Midbrain (tissue), 1 donor: ENCODE measurements around the gene IL37.
A peak's percentile ranks its signal among the peaks of the same experiment; 100 is the strongest.

Experiments
- DNase-seq: peaks from one replicate; lab custom pipeline; 2025; lab: John Stamatoyannopoulos, UW

Gene IL37, protein sequence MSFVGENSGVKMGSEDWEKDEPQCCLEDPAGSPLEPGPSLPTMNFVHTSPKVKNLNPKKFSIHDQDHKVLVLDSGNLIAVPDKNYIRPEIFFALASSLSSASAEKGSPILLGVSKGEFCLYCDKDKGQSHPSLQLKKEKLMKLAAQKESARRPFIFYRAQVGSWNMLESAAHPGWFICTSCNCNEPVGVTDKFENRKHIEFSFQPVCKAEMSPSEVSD

DNA sequence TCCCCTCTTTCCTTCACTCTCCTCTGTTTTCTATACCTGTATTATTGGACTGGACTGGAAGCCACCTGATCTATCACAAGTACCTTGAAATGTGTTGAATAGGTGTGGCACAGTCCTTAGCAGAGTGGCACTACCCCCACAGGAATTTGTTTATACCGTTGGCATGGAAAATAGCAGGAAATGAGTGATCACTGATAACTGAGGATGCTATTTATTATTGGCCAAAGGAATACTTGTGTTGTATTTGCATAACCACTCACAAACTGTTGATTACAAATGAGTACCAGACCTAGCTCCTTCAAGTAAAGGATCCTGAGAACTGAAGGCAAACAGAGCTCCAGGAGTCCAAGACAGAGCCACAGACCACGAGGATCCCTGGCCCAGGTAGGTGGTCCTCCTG lies at the start of gene IL37:
TSS of gene IL37 (plus strand) at position 301 of the 400 bp plus-strand sequence. CDS start 1,848 bp downstream, outside the sequence.
- DNase-seq = no peak

DNA sequence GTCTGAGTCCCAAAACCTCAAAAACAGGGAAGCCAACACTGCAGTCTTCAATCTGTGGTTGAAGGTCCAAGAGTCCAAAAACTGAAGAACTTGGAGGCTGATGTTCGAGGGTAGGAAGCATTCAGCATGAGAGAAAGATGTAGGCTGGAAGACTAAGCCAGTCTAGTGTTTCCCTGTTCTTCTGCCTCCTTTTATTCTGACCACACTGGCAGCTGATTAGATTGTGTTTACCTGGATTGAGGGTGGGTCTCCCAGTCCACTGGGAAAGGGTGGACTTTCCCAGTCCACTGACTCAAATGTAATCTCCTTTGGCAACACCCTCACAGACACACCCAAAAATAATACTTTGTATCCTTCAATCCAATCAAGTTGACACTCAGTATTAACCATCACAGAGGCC lies 46.9 kb upstream of the IL37 start:
- no peak for DNase-seq

DNA sequence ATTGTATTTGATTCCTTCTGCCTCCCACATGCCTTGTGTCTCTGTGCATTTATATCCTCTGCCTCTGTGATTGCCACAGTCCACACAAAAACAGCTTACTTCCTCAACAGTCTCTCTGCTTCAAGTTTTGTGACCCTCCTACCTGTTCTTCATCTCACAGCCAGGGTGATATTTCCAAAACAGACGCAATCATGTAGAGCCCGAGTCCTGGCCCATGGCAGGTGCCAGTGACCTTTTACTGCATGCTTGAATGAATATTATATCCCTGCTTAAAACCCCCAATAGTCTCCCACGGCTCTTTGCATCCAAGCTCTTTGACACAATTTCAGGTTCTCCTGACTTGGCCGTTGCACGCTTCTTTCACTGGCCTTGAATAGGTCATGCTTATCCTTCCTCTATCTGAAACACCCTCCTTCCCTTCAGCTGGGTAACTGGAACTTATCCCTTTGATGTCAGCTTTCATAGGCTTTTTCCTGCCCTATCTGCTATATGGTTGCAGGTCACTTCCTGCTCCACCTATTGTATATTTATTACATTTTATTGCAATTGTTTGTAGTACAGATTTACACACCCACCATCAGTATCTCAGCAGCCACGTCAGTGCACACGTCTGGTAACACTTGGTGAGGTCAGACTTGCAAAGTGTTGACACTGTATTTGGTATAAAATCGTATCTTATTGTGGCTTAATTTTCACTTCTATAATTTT lies 44.7 kb upstream of the IL37 start:
- DNase-seq = no peak

DNA sequence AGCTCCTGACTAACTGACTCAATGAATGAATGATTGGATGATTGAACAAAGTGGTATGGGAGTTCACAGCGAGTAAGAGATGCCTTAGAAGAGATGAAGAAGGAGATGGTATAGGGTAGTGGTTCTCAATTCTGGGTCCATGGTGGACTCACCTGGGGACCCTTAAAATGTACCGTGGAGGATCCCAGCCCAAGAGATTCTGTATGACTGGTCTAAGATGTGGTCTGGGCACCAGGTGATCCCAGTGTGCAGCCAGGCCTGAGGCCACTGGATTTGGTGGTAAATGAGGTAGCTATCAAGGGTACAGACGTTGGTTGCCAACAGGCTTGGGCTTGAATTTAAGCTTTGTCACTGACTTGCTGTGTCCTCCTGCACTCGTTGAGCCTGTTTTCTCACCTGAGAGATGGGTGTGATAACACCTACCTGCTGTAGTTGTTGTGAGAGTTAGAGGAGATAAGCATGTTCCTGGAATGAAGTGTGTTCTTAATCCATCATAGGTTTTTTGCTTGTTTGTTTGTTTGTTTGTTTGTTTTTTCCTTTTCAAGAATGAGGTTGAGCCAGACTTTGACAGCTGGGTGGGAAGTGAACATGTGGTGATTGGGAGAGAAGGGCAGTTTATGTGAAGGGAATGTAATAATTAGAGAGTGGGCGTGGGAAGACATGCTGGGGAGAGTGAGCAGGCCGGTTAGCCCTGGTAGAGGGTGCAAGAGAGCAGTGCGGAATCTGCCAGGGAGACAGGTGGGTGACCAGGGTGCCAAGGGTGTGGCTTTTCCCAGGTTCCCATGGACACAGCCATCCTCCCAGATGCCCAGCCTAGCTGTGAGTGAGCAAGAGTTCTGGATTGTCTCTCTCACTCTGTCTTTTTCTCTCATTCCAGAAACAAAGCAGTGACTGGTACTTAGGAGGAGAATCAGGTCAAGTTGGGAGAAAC lies 43.0 kb upstream of the IL37 start:
- no peak for DNase-seq

DNA sequence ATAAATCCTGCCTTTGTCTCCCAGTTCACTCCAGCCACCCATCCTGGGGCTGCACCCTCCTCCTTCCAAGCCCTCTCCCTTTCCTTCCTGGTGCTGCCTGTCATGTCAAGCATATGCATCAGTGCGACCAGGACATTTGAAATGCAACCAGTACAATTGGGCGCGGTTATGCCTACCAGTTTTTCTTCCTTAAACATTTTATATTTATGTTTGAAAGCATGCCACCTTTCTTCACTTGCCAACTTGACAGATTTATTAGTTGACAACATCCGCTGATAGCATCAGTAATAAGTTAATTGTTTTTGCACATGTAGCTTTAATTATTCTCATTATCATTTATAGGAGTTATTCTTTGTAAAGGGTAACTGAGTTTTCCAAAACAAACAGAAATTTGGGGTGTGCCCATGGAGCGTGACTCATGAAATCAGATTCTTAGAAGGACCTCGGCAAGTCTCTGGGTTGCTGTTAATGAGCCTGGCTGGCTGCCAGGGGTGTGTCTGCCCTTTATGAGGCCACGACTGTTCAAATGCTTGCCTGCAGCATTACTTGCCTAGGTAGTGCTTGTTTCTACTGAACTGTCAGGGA lies 41.6 kb upstream of the IL37 start:
- no peak for DNase-seq

DNA sequence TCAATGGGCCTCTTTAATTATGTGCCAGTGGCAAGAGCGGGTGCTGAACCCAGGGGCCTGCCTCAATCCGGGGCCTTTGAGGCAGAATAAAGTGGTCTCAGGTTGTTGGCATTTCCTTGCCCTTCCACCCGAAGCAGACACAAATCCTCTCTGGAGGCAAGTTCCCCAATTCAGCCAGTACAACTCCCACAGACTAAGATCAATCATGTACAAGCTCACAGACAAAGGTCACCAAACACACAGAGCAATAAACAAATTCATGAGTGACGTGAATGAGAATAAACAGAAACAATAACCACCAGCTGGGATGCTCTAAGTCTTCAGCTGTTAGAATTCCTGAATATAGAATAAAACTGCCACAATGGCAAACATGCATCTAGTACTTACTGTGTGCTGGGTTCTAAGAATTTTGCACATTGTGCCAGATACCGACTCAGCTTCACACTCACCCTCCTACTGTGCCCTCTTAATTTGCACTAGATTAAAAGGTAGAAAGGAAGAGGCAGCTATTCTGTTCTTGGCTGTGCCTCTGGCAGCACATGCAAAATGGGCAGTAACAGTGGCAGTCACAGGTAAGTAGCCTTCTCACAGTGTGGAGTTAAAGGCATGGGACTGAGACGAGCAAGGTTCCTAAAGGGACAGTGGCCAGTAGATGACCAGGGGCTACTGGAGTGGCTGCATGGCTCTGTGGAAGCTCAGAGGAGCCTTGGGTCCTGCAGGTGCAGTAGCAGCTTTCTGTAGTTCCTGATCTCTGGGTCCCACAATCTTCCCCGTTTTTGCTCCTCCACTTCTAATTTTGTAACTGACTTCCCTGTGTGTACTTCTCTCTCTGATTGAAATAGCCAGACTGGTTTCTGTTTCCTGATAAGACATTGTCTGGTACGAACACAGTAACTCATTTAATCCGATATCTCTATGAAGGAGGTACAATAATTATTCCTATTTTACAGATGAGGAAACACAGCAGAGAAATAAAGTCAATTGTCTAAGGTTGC lies 39.8 kb upstream of the IL37 start:
- DNase-seq = no peak

DNA sequence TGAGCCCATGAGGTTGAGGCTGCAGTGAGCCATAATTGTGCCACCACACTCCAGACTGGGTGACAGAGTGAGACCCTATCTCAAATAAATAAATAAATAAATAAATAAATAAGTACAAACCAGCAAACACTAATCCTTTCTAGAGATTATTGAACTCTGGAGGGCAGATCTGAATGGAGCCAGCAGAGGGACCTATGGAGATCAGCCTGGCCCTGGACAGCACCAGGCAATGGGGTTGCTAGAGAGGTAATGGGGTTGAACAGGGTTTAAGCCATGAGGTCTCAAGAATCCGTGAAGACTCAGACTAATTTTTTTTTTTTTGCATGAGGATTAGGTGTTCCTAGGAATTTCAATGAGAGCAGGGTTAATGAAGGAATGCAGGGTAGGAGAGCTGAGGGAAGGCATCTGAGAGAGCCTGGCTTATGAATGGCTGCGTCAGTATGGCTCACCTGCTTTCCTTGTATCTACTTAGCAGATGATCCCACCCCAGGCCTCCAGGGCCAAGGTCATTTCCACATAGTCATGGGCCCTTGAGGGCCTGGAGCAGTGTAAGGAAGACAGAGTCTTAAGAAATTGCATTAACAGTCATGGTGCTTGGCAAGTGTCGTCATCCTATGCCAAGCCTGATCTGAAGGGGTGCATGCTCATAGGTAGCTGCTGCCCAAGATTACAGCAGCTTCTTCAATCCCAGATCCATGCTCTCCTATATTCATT lies 34.6 kb upstream of the IL37 start:
- DNase-seq = no peak

DNA sequence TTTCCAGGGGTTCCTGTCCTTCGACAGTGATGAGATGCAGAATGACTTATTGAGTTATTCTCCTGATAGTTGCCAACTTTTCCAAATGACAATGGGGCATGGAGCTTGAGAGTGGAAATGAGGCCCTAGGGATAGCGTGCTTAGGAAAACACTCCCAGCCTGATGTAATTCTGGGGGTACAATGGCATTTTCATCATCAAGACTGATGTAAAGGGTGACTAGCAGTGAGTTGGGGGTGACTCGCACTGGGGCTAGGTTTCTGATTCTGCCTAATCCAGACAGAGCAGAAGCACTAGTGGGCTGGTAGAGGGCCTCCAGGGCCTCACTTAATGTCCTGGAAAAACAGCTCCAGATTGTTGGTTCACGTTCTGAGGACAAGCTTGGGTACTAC lies 34.0 kb upstream of the IL37 start:
- DNase-seq = no peak

DNA sequence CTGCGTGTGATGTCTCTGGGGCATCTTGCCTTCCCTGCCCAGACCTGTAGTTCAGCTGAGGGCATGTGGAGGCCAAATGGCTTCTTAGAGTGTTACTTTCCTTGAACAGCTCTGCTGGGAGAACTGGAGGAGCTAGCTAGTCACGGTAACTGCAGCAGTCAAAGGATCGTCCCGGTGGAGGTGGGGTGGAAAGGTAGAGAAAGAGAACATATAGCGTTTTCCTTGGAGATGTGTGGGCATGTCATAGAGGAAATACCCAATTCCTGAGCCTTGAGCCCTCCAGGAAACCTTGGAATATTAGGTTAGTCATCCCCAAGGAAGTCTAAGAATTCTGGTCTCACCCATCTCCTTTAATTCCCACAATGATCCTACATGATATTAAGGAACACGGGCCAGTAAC lies 33.5 kb upstream of the IL37 start:
- DNase-seq = no peak

DNA sequence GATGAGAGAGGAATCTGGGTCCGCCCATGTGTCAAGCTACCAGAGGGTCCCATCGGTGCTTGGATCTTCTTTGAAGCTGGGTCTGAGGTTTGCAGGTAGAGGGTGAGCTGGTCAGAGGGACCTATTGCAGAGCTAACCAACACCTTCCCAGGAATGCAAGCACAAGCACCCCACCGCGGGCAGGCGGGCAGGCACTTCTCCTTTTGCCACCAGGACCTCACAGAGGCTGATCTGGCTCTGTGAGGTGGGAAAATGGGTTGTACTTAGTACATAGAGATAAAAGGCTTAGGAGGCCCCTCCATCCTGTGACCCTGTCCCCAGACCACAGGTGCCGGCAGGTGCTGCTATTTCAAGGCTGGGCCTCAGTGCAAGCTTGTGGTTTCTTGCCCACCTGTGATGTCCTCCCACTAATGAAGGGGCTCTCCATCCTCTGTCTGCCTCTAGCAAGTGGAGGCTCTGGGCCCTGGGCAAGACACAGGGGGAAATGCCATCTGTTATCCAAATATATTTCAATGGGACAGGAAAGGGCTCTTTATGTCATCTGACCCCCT lies 31.4 kb upstream of the IL37 start:
- DNase-seq = no peak

DNA sequence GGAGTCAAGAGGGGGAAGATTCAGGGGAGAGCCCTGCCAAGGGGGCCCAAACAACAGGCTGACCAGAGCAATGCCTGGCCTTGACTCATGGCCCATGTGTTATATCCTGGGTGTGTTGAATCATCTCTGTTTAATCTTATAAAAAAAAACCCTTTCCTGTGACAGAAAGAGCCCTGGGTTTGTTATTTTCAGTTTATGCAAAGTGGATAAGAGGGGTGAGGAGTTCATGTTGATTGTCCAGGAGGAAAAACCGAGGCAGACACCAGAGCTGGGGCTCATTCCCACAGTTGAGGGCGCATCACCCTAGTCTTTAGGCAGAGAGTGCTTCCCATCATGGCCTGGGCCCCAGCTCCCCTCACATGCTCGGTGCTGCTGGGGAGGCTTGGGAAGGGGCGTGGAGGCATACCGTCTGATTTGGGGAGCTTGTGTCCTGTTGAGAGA lies 30.9 kb upstream of the IL37 start:
- no peak for DNase-seq

DNA sequence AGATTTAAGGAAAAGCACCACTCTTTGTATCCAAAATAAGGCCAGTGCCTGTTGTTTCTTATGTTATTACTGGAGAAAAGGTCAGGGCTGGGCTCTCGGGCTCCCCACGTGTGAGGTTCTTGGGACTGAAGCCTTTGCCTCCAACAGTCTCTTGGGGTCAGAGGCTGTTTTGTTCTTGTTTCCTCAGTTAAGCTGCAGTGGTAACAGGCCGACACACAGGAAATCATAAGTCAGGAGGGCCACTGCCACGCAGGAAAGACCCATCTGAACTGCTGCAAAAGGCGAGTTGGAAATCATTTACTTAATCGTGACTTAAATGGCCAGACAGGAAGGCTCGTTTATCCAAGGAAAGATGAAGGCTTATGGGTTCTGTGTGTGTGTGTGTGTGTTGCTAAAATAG lies 30.3 kb upstream of the IL37 start:
- no peak for DNase-seq

DNA sequence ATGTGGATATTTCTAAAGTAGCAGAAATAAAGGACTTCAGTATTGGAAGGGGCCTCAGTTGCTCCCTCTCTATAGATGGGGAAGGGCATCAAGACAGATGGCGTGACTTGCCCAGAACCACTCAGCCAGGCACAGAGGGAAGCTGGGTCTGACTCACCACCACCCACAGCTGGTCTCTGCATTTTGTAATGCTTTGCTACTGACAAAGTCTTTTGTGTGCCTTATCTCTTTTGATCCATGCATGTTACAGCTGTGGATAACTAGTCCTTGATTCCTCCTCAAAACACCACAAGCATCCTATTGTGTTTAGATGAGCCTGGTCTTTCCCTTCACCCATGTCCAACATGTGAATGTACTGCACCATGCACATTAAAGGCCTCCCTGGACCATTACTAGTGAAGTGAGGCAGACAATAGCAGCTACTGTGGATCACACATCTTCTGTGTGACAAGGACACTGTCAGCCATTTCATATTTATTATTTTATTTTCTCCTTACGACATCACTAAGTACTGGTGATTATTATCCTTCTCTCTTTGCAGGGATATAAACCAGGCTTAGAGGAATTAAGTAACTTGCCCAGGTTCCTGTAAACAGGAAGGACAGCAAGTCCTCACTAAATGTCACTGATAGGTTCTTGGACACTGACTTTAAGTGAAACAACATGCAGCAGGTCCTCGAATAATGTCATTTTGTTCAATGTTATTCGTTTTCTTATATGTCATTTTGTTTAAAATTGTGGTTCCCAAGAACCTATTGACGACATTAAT lies 29.6 kb upstream of the IL37 start:
- DNase-seq = peak; percentile 12

DNA sequence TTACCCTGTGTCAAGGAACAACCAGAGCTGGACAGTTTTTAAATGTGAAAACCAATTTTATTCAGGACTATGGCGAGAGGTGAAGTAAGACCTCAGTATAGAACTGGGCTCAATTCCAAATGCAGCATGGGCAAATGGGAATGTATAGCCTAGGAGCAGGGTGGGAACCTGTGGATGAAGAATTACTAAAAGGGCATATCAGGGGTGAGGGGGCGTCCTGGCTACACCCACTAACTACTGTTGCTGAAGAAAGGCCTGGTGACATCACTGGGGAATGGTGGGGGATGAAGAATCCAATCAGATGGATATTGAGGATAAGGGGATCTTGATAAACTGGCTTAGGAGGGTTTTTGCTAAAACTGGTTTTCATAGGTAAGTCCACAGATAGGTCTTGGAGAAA lies 27.3 kb upstream of the IL37 start:
- no peak for DNase-seq

DNA sequence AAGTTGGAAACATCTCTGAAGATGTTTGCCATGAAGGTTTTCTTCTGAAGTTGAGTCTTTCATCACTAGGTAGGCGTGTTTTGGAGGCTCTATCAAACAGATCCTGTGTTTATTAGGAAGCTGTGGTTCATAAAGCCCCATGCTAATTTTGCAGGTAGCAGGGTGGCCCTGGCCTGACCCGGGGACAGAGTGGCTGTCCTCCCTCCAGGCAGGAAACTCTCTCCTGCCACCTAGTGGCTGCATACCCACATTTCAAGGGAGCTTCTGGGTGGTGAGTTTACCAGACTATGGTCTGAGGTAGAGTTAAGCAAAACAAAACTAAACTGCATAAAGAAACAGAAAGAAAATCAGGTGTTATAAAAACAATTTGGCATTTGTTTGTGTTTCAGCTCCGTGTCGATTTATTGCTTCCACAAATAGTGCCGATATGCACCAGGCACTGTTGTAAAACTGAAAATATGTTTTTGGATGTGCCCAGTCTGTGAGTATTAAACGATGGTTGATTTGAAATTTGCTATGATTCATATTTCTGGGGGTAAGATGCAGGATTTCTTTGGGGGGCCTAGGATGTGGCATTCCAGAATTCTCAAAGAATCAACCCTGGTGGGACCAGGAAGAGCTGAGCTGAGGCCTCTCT lies 26.0 kb upstream of the IL37 start:
- DNase-seq = peak; percentile 10

DNA sequence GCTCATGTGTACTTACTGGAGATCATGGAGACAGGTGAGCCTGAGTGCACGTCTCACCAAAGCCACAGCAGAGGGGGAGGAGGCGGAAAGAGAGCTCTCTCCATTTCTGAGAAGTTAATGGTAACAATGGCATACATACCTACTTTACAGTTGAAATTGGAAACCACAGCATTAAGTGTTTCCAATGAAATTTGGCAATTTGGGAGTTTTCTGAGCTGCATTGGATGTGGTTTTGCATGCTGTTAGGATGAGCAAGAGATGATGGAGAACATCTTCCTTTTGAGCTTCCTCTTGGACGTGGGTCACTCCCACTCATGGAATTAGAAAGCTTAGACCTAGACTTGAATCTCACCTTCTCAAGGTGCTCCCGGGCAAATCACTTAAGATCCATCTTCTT lies 25.5 kb upstream of the IL37 start:
- no peak for DNase-seq

DNA sequence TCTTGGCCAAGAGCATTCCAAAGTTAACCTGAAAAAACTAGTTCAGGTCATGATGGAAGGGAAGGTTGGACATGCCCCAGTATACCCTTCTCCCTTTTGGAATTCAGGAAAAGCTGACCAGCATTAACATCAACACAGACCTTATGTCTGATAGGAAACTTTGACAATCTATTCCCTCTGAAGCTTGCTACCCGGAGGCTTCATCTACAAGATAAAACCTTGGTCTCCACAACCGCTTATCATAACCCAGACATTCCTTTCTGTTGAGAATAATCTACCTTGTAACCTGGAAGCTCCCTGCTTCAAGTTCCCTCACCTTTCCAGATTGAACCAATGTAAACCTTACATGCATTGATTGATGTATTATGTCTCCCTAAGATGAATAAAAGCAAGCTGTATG lies 24.7 kb upstream of the IL37 start:
- DNase-seq = no peak

DNA sequence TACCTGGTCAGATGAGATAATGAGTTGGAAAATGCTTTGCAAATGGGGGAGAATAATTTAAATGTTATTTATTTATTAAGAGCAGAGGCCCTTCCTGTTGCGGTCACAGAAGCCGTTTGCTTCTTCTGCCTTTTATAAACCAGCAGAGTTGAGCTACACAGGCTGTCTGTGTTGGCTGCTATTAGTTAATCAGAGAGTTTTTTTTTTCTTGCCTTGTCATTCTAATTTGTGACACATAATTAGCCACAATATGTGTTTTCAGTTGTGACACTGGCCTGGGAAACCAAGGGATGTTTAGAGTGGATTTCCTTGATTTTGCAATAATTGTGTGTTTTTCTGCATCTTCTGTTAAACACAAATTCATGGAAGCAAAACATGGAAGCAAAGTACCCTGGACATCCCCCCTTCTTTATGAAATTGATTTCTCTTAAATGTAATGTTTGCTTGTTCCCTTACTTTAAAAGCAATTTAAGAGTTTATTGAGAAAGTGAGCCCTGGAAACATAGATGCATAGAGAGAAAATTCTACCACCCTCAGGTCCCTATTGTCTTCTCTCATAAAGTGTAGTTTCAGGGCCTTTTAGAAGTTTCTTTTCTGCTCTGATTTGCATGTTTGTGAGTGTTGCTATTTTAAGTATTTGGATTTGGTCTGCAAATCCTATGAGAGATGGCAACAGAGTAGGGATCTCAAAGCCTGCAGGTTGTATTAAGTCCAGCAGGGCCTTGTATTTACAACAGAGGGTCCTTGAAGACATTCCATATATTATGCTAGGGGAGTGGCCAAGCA lies 22.8 kb upstream of the IL37 start:
- DNase-seq = no peak
